ENCODE data around the gene PPP1R14C.
"Not testable (repeated sequence)": the region's sequence is repeated elsewhere in the genome, so short reads cannot be mapped to it uniquely, and the experiment has no call there.

The PPP1R14C gene

GRCh38 chr6:150142670-150143515 lies at the start of gene PPP1R14C:
TSS of gene PPP1R14C (plus strand) at chr6:150143044. CDS start at chr6:150143193, 149 bp downstream.
- peak in 1 of 2 donors; percentile 17 for DNase-seq (ENCODE audit: low read depth in 2 of 2)

- no peak for DNase-seq (ENCODE audit: low read depth in 2 of 2)
Measured at GRCh38 chr6:150093397-150093796, 49.4 kb upstream of the PPP1R14C start.

DNA sequence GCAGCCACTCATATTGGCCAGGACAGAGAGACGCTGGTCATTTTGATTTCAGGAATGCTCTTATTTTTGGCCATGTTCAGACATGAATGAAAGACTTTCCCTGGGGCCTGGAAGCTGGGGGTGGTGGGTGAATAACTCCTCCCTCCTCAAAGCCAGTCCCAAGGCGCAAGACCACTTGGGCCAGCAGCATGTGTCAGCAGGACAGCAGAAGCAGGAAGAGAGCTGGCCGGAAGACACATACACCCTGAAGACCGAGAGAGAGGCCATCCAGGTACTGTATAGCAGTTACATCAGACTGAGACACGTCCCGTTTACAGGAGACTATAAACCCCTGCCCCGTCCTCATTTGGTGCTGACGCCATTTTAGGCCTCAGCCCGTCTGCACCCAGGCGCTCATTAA lies 44.7 kb upstream of the PPP1R14C start:
- no peak for DNase-seq (ENCODE audit: low read depth in 2 of 2)

DNA sequence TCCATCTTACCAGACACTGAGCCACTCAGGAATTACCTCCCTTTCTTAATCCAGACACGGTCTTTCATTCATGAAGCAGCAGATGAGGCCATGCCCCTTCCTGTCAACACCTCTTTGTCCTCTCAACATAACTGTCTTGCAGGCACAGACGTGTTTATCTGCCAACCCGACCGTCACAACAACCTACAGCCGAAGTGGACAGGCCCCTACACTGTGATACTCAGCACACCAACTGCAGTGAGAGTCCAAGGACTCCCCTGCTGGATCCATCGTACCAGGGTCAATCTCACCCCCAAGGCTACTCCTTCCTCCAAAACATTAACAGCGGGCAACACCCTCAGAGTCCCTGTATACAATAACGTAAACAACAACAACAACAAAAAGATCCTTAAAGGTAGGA lies 43.3 kb upstream of the PPP1R14C start:
- DNase-seq (ENCODE audit: low read depth in 2 of 2), result no peak

- DNase-seq (ENCODE audit: low read depth in 2 of 2), result no peak
Measured at GRCh38 chr6:150099953-150100352, 42.9 kb upstream of the PPP1R14C start.

GRCh38 chr6:150100745-150101144 lies 42.1 kb upstream of the PPP1R14C start:
- no peak for DNase-seq (ENCODE audit: low read depth in 2 of 2)

- DNase-seq (ENCODE audit: low read depth in 2 of 2), result no peak
Measured at GRCh38 chr6:150102750-150103270, 40.0 kb upstream of the PPP1R14C start.

GRCh38 chr6:150112233-150112632 lies 30.6 kb upstream of the PPP1R14C start:
- DNase-seq (ENCODE audit: low read depth in 2 of 2), result no peak

DNA sequence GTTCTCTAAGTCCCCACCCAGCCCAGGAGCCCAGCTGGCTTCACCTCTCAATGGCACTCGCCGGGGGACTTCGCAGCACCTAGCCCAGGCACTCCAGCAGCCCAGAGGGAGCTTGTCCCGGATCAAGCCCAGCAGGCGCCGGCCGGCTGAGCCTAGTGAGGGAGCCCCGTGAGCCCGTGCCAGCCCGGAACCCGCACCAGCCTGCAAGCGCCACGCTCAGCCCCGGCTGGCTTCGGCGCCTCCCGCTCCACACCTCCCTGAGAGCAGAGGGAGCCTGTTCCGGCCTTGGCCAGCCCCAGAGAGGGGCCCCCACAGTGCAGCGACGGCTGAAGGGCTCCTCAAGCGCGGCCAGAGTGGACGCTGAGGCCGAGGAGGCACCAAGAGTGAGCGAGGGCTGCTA lies 27.1 kb upstream of the PPP1R14C start:
- no peak for DNase-seq (ENCODE audit: low read depth in 2 of 2)

GRCh38 chr6:150116200-150116800 lies 26.5 kb upstream of the PPP1R14C start:
- no peak for DNase-seq (ENCODE audit: low read depth in 2 of 2)

DNA sequence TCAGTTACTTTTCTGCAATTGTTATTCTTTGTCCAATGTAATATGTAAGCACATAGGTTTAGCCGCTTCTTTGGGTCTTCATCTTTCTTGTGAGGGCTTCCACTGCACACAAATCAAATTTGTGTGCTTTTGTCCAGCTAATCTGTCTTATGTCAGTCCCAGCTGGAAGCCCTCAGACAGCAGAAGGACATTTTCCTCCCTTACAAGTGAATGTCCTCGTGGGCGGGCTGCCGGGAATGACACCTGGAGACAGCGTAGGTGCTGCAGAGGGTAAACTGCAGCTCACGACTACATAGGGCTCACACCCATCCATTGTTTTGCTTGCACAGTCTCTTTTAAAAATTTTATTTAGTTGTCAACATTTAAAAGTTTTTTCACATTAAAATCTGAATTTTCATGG lies 24.6 kb upstream of the PPP1R14C start:
- no peak for DNase-seq (ENCODE audit: low read depth in 2 of 2)

- DNase-seq (ENCODE audit: low read depth in 2 of 2), result no peak
Measured at GRCh38 chr6:150118627-150119026, 24.2 kb upstream of the PPP1R14C start.

- no peak for DNase-seq (ENCODE audit: low read depth in 2 of 2)
Measured at GRCh38 chr6:150119173-150119572, 23.7 kb upstream of the PPP1R14C start.

- no peak for DNase-seq (ENCODE audit: low read depth in 2 of 2)
Measured at GRCh38 chr6:150123645-150124044, 19.2 kb upstream of the PPP1R14C start.

GRCh38 chr6:150124235-150124634 lies 18.6 kb upstream of the PPP1R14C start:
- no peak for DNase-seq (ENCODE audit: low read depth in 2 of 2)

DNA sequence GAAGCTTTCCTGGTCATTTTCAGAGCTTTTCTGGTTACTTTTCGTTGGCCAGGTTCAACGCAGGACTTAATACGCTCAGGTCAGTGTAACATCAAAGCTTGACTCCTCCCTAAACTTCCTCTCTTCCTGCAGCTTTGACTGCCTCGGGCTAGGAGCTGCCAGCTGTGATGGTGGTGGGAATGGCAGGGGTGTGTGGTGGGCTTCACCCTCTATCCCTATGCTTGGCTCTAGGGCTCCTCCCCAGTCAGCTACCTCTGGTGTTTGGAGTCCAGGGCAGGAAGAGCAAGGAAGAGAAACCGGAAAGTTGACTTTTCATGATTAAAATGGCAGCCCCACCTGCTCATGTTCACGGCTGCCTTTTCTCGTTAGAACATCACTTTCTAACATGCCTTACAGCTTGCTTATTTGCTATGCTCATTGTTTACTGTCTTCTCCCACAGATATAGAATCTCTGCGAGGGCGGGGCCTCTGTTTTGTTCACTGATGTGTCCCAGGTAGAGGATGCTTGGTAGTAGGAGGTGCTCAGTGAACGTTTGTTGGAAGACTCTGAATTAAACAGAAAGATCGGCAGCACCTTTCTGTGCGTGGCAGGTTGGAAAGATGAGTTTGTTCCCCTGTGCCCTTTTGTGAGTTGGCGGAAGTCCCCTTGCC lies 16.1 kb upstream of the PPP1R14C start:
- DNase-seq (ENCODE audit: low read depth in 2 of 2), result no peak

GRCh38 chr6:150128425-150128824 lies 14.4 kb upstream of the PPP1R14C start:
- DNase-seq (ENCODE audit: low read depth in 2 of 2), result no peak

- DNase-seq (ENCODE audit: low read depth in 2 of 2), result no peak
Measured at GRCh38 chr6:150129616-150130505, 13.0 kb upstream of the PPP1R14C start.

DNA sequence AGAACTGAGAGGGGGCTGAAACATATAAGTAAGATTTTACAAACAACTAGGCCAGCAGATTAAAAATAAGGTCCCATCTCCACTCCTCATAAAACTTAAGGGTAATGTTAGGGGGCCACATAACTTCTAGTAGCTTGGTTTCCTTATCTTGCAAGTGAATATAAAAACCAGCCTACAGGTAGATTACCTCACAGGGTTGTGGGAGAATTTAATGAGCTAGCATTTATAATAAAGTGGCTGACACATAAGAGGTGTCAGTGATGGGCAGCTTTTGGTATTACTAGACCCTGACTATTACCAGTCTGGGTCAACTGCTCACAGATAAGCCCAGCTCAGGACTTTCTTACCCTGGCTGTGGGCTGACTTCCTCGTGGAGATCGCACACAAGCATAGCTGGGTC lies 9.2 kb upstream of the PPP1R14C start:
- no peak for DNase-seq (ENCODE audit: low read depth in 2 of 2)

DNA sequence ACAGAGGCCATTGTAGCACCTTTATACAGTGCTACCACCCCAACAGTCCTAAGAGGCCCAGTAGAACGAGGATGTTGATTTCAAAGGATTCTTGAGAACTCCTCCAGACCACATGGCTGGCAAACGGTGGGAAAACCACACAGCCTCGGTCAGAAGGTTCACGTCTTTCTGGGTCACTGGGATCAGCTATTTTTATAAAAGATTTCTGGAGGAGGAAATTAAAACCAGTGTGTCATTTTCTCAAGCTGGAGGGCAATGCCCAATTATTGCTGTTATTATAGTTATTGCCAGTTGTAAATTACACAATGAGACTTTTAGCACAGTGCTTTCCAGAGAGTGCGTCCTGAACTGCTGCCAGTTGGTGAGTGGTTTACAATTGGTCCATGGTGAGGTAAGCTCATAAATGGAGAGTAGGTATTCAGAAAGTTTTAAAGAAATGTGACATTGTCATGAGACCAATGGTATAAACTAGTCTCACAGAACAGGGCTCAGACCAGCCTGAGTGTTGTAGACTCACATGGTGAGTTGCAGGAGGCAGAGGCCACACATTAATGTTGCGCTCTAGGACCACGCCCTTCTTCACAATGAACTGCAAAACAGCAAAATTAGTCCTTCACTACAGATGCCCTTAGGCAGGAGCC lies 8.4 kb upstream of the PPP1R14C start:
- DNase-seq (ENCODE audit: low read depth in 2 of 2), result no peak

DNA sequence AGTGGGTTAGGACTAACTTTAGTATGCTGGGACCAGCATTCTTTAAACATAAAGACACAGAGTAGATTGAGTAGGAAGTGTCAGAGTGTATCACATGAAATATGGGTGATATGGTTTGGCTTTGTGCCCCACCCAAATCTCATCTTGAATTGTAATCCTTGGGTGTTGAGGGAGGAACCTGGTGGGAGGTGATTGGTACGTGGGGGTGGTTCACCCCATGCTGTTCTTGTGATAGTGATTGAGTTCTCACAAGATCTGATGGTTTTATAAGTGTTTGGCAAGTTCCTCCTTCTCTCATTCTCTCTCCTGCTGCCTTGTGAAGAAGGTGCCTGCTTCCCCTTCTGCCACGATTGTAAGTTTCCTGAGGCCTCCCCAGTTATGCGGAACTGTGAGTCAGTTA lies 5.1 kb upstream of the PPP1R14C start:
- DNase-seq (ENCODE audit: low read depth in 2 of 2), result not testable (repeated sequence)

Data from stimulated activated CD4-positive, alpha-beta T cell treated with anti-CD3 and anti-CD28 coated beads, Interleukin-15, amount 100 ng/mL, for 48 hours (primary cell).